ENCODE measurements around the gene GPC5.

GRCh38 chr13:92530364-92530763, 1131.9 kb downstream of the GPC5 start:
- TF ChIP-seq ZBTB7A (IDR thresholded peaks at IDR 0.05; ENCODE audit: low read depth) = no peak
- no peak for TF ChIP-seq EGR1 (IDR thresholded peaks at IDR 0.05)
- no peak for TF ChIP-seq MAX (IDR thresholded peaks at IDR 0.05)
- TF ChIP-seq EP300 (IDR thresholded peaks at IDR 0.05; ENCODE audit: borderline replicate concordance) = no peak
- TF ChIP-seq YY1 (IDR thresholded peaks at IDR 0.05; ENCODE audit: low read depth) = no peak
- TF ChIP-seq REST (IDR thresholded peaks at IDR 0.05; ENCODE audit: low read depth) = no peak
- no peak for TF ChIP-seq CREB1 (IDR thresholded peaks at IDR 0.05; ENCODE audit: low read depth)
- no peak for TF ChIP-seq FOXM1 (IDR thresholded peaks at IDR 0.05; ENCODE audit: borderline replicate concordance, low read depth)
- TF ChIP-seq TAF1 (IDR thresholded peaks at IDR 0.05; ENCODE audit: low read depth) = no peak
- TF ChIP-seq RAD21 (IDR thresholded peaks at IDR 0.05; ENCODE audit: low read depth) = no peak
- no peak for TF ChIP-seq TCF12 (IDR thresholded peaks at IDR 0.05; ENCODE audit: low read depth)
- TF ChIP-seq TEAD4 (IDR thresholded peaks at IDR 0.05) = no peak
